BE2C (cell line): ENCODE measurements around the gene THY1.
"Not testable (repeated sequence)": the region's sequence is repeated elsewhere in the genome, so short reads cannot be mapped to it uniquely, and the experiment has no call there.

Experiments used
- DNase-seq: peaks from one replicate; pipeline ENCODE4 v3.0.0-alpha.2; 2020
- H3K27me3 ChIP-seq: fragments of 250-450 bp; sonication (Bioruptor Pico); 2 replicates; pipeline ENCODE4 v1.5.1; 2020; ENCODE audit warnings: mild to moderate bottlenecking
- H3K36me3 ChIP-seq: fragments of 250-450 bp; sonication (Bioruptor Pico); 2 replicates; pipeline ENCODE4 v1.5.1; 2020; ENCODE audit warnings: mild to moderate bottlenecking
- H3K4me1 ChIP-seq: fragments of 250-450 bp; sonication (Bioruptor Pico); 2 replicates; pipeline ENCODE4 v1.5.1; 2020
- H3K4me3 ChIP-seq: 2 replicates; pipeline ENCODE4 v1.5.1; 2011; ENCODE audit warnings: low read depth, low read length
- H3K9me3 ChIP-seq: fragments of 250-450 bp; sonication (Bioruptor Pico); 2 replicates; pipeline ENCODE4 v1.5.1; 2020
- CTCF ChIP-seq: IDR thresholded peaks from 2 replicates; pipeline ENCODE4 v1.5.1; 2012; ENCODE audit warnings: mild to moderate bottlenecking, low read depth, low read length

Gene THY1

DNA sequence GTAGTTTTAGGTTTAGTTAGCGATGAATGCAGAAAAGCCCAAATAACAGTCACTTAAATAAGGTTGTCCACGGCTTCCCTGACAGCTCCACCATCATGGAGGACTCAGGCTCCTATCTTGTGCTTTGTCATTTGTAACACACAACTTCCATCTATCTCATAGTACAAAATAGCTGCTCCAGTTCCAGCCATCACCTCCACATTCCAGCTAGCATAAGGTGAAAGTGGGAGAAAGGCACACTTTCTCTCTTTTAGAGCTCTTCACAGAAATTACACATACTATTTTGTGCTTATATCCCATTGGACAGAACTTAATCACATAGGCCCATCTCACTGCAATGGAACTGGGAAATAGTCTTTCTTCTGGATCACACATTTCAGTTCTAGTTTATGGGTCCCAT lies 8.7 kb downstream of the THY1 start:
- no peak for TF ChIP-seq CTCF
- Histone ChIP-seq H3K4me3 (no peak overlapping the region), H3K36me3 (peaks cover 16% of the 10 kb centered on the region), H3K4me1 (no peaks in the 10 kb centered on the region; the same call in 1 of the 2 replicates), H3K27me3 (no peaks in the 10 kb centered on the region), H3K9me3 (no peaks in the 10 kb centered on the region; the same call in 1 of the 2 replicates)
- no peak for DNase-seq

DNA sequence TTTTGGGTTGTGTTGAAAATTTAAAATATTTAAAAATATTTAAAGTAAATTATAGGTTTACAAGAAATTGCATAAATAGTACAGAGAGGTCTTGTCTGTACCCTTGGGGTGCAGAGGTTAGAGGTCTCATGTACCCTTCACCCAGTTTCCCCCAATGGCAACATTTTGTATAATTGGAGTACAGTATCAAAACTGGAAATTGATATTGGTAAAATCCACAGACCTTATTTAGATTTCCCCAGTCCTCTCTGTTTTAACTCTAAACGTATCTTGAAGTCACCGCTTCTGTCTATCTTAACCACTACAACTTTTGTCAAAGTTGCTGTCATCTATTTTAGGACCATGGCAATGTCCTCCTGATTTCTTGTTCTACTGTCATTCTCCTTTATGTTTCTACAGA lies 10.9 kb downstream of the THY1 start:
- TF ChIP-seq CTCF, result no peak
- Histone ChIP-seq H3K9me3 (no peaks in the 10 kb centered on the region; the same call in 1 of the 2 replicates), H3K4me1 (peaks cover 9% of the 10 kb centered on the region), H3K4me3 (no peak overlapping the region), H3K36me3 (no peaks in the 10 kb centered on the region; the same call in 1 of the 2 replicates), H3K27me3 (no peaks in the 10 kb centered on the region)
- no peak for DNase-seq

- no peak for TF ChIP-seq CTCF
- H3K36me3 ChIP-seq, result no peaks in the 10 kb centered on the region; the same call in 1 of the 2 replicates
- H3K4me1 ChIP-seq, result peaks cover 9% of the 10 kb centered on the region
- no peaks in the 10 kb centered on the region for H3K27me3 ChIP-seq
- H3K4me3 ChIP-seq, result no peak overlapping the region
- DNase-seq, result no peak
- no peaks in the 10 kb centered on the region; the same call in 1 of the 2 replicates for H3K9me3 ChIP-seq
Measured at GRCh38 chr11:119410501-119410900, 12.5 kb downstream of the THY1 start.

- Histone ChIP-seq H3K27me3 (no peaks in the 10 kb centered on the region), H3K9me3 (no peaks in the 10 kb centered on the region; the same call in 1 of the 2 replicates)
- DNase-seq, result no peak
Measured at GRCh38 chr11:119409731-119410130, 13.2 kb downstream of the THY1 start.

GRCh38 chr11:119406005-119406404 lies 17.0 kb downstream of the THY1 start:
- peaks cover 9% of the 10 kb centered on the region for H3K4me1 ChIP-seq
- TF ChIP-seq CTCF, result no peak
- no peaks in the 10 kb centered on the region for H3K27me3 ChIP-seq
- H3K36me3 ChIP-seq, result peaks cover 2% of the 10 kb centered on the region
- no peaks in the 10 kb centered on the region for H3K9me3 ChIP-seq
- no peak for DNase-seq
- no peak overlapping the region for H3K4me3 ChIP-seq

More at GRCh38 chr11:119409731-119410130, 13.2 kb downstream of the THY1 start:
- Histone ChIP-seq H3K4me3 (no peak overlapping the region), H3K36me3 (no peaks in the 10 kb centered on the region; the same call in 1 of the 2 replicates), H3K4me1 (peaks cover 9% of the 10 kb centered on the region)
- no peak for TF ChIP-seq CTCF

GRCh38 chr11:119405448-119405847 lies 17.5 kb downstream of the THY1 start:
- not testable (repeated sequence) for H3K4me1 ChIP-seq, DNase-seq, H3K4me3 ChIP-seq

GRCh38 chr11:119404872-119405271 lies 18.1 kb downstream of the THY1 start:
- no peak for DNase-seq
- Histone ChIP-seq H3K4me3 (no peak overlapping the region), H3K36me3 (peaks cover 4% of the 10 kb centered on the region; the same call in 1 of the 2 replicates), H3K9me3 (no peaks in the 10 kb centered on the region), H3K4me1 (peaks cover 9% of the 10 kb centered on the region), H3K27me3 (no peaks in the 10 kb centered on the region)
- TF ChIP-seq CTCF, result no peak

More at GRCh38 chr11:119405448-119405847, 17.5 kb downstream of the THY1 start:
- not testable (repeated sequence) for H3K36me3 ChIP-seq, H3K9me3 ChIP-seq, H3K27me3 ChIP-seq
